ENCODE measurements around the gene ANO6. TPM values are rescaled to one million over a fixed set of nuclear protein-coding genes. Genes with fewer than 3 reads are reported as not detected.

ANO6 gene
- total and polyA plus RNA-seq, 2 donors (not counting 1 experiment from before 2014, with no cell fraction given): 6.6 to 19.5 TPM

- Histone ChIP-seq H3K79me2 (ENCODE audit: control insufficient read depth, insufficient read depth, low read length) (peaks cover 22% of the 10 kb centered on the region), H3K9ac (ENCODE audit: low read length) (no peak overlapping the region), H3K36me3 (replicated peaks in 1 of 2; ENCODE audit: control extremely low read depth in 1 of 2, control insufficient read depth in 1 of 2, extremely low read depth in 1 of 2, insufficient read depth in 2 of 2, low read length in 1 of 2) (no peaks in the 10 kb centered on the region), H4K20me1 (ENCODE audit: control insufficient read depth, insufficient read depth, low read length, poor library complexity, severe bottlenecking) (peaks cover 4% of the 10 kb centered on the region), H3K9me3 (ENCODE audit: control extremely low read depth in 1 of 3, control insufficient read depth in 2 of 3, insufficient read depth in 1 of 3, low read length in 2 of 3) (no peaks in the 10 kb centered on the region), H3K27me3 (replicated peaks in 1 of 4; ENCODE audit: control extremely low read depth in 1 of 4, control insufficient read depth in 3 of 4, insufficient read depth in 4 of 4, low read length in 3 of 4) (no peaks in the 10 kb centered on the region), H3K4me3 (ENCODE audit: control extremely low read depth in 1 of 5, extremely low read depth in 1 of 5, insufficient read depth in 1 of 5, low read depth in 2 of 5, low read length in 4 of 5) (no peak overlapping the region), H2AFZ (ENCODE audit: insufficient read depth, low read depth, low read length, poor library complexity, severe bottlenecking) (no peak overlapping the region), H3K4me2 (replicated peaks; ENCODE audit: low read depth, low read length, poor library complexity, severe bottlenecking) (no peak overlapping the region), H3K27ac (ENCODE audit: low read length in 2 of 2) (no peak overlapping the region), H3K4me1 (ENCODE audit: control insufficient read depth in 2 of 2, insufficient read depth in 2 of 2, low read length in 2 of 2) (peaks cover 22 to 23% of the 10 kb centered on the region in 2 donors)
- no peak overlapping the region for H3K27ac Mint-ChIP-seq
- ChIA-PET POLR2A (no interaction called here), CTCF (interaction anchor here (1.0 kb wide), 1 partner anchor 10 kb away, joined by 3 read pairs; no protein-coding TSS in a partner anchor)
- no peaks in the 10 kb centered on the region for H3K9me3 Mint-ChIP-seq (ENCODE audit: insufficient read depth)
- TF ChIP-seq EZH2 (IDR thresholded peaks at IDR 0.05; ENCODE audit: borderline replicate concordance, insufficient read depth, low read depth, low read length, poor library complexity, severe bottlenecking): no peak
- TF ChIP-seq CTCF (IDR thresholded peaks at IDR 0.05): no peak
- intact Hi-C loops (cut with micrococcal nuclease): loop anchor here (10.0 kb wide), 2 partner anchors 781 to 1171 kb away; partner anchors contain the start of gene SCAF11
- DNase-seq (no peak), ATAC-seq (ENCODE audit: low read depth) (no peak)
- peak overlapping the region; percentile 20 for H3K4me3 Mint-ChIP-seq
- H3K4me1 Mint-ChIP-seq: peaks cover 53% of the 10 kb centered on the region
- H3K27me3 Mint-ChIP-seq: no peaks in the 10 kb centered on the region
These were observed 1.8 kb upstream of the ANO6 start for GRCh38 chr12:45214071-45214470.

GRCh38 chr12:45214749-45215418 lies 1.0 kb upstream of the ANO6 start:
- ChIA-PET CTCF (interaction anchor here (1.0 to 1.7 kb wide), 5 partner anchors 9 to 174 kb away, joined by 3 to 6 read pairs (median 3); no protein-coding TSS in a partner anchor), POLR2A (no interaction called here)
- H3K4me3 ChIP-seq (ENCODE audit: control extremely low read depth in 1 of 5, extremely low read depth in 1 of 5, insufficient read depth in 1 of 5, low read depth in 2 of 5, low read length in 4 of 5): peak overlapping the region; percentile 65 to 96 (median 91)
- H3K4me1 ChIP-seq (ENCODE audit: control insufficient read depth in 2 of 2, insufficient read depth in 2 of 2, low read length in 2 of 2): peaks cover 16% of the 10 kb centered on the region in 2 donors
- peak overlapping the region; percentile 37 to 68 for H3K27ac ChIP-seq (ENCODE audit: low read length in 2 of 2)
- Mint-ChIP-seq H3K4me3 (peak overlapping the region; percentile 96), H3K9me3 (ENCODE audit: insufficient read depth) (no peaks in the 10 kb centered on the region), H3K4me1 (peaks cover 50% of the 10 kb centered on the region), H3K27me3 (no peaks in the 10 kb centered on the region), H3K27ac (peak overlapping the region; percentile 89)
- peaks cover 30% of the 10 kb centered on the region for H3K79me2 ChIP-seq (ENCODE audit: control insufficient read depth, insufficient read depth, low read length)
- peak overlapping the region; percentile 83 for H3K4me2 ChIP-seq (replicated peaks; ENCODE audit: low read depth, low read length, poor library complexity, severe bottlenecking)
- no peaks in the 10 kb centered on the region for H3K9me3 ChIP-seq (ENCODE audit: control extremely low read depth in 1 of 3, control insufficient read depth in 2 of 3, insufficient read depth in 1 of 3, low read length in 2 of 3)
- 0% methylated on average over 2 of the region's 11 CpGs for WGBS (ENCODE audit: insufficient coverage)
- ATAC-seq (ENCODE audit: low read depth) (no peak), DNase-seq (peak; percentile 19)
- no peak for TF ChIP-seq EZH2 (IDR thresholded peaks at IDR 0.05; ENCODE audit: borderline replicate concordance, insufficient read depth, low read depth, low read length, poor library complexity, severe bottlenecking)
- intact Hi-C loops (cut with micrococcal nuclease): loop anchor here (1.0 to 10.0 kb wide), 4 partner anchors 45 to 1458 kb away; partner anchors contain the start of genes IRAK4, PUS7L and SCAF11
- H3K27me3 ChIP-seq (replicated peaks in 1 of 4; ENCODE audit: control extremely low read depth in 1 of 4, control insufficient read depth in 3 of 4, insufficient read depth in 4 of 4, low read length in 3 of 4): no peaks in the 10 kb centered on the region
- H3K36me3 ChIP-seq (replicated peaks in 1 of 2; ENCODE audit: control extremely low read depth in 1 of 2, control insufficient read depth in 1 of 2, extremely low read depth in 1 of 2, insufficient read depth in 2 of 2, low read length in 1 of 2): no peaks in the 10 kb centered on the region
- peak overlapping the region; percentile 75 for H3K9ac ChIP-seq (ENCODE audit: low read length)
- peak overlapping the region; percentile 71 for H2AFZ ChIP-seq (ENCODE audit: insufficient read depth, low read depth, low read length, poor library complexity, severe bottlenecking)
- peaks cover 7% of the 10 kb centered on the region for H4K20me1 ChIP-seq (ENCODE audit: control insufficient read depth, insufficient read depth, low read length, poor library complexity, severe bottlenecking)

Measured in B cell (primary cell).